Transverse colon (tissue), 4 donors: ENCODE measurements around the gene GLIS2.

Source experiments
- POLR2AphosphoS5 ChIP-seq, 3 donors: sonication (generic); formaldehyde crosslinking; IDR thresholded peaks; one replicate each; pipeline ENCODE4 v1.6.1; 2016; ENCODE audit warnings: antibody characterized with exemption in 3 of 3
- TF ChIP-seq, protein P1 (sequence below), 5 experiments: fragments of 200-600 bp in 3 of 5; fragments of 450-650 bp in 2 of 5; sonication (generic) in 3 of 5; IDR thresholded peaks; 1 replicate in 2 of 5; 2 replicates in 3 of 5; pipeline ENCODE4 v1.5.1; 2016 to 2017; ENCODE audit warnings: antibody characterized with exemption in 5 of 5, inconsistent platforms in 3 of 5, mild to moderate bottlenecking in 2 of 5, moderate library complexity in 1 of 5

- TF ChIP-seq, protein P1, sequence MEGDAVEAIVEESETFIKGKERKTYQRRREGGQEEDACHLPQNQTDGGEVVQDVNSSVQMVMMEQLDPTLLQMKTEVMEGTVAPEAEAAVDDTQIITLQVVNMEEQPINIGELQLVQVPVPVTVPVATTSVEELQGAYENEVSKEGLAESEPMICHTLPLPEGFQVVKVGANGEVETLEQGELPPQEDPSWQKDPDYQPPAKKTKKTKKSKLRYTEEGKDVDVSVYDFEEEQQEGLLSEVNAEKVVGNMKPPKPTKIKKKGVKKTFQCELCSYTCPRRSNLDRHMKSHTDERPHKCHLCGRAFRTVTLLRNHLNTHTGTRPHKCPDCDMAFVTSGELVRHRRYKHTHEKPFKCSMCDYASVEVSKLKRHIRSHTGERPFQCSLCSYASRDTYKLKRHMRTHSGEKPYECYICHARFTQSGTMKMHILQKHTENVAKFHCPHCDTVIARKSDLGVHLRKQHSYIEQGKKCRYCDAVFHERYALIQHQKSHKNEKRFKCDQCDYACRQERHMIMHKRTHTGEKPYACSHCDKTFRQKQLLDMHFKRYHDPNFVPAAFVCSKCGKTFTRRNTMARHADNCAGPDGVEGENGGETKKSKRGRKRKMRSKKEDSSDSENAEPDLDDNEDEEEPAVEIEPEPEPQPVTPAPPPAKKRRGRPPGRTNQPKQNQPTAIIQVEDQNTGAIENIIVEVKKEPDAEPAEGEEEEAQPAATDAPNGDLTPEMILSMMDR (IDR thresholded peaks at IDR 0.05): no peak
- TF ChIP-seq POLR2AphosphoS5 (IDR thresholded peaks at IDR 0.05): peak; percentile 28 to 73 (median 71)
Observed at GRCh38 chr16:4298761-4299522, 16.9 kb upstream of the GLIS2 start.
